GOT3 (cell line): ENCODE measurements around the gene MBTPS2.
"Not testable (repeated sequence)": the region's sequence is repeated elsewhere in the genome, so short reads cannot be mapped to it uniquely, and the experiment has no call there.

Experiments used
- DNase-seq: peaks from one replicate; lab custom pipeline; 2025; ENCODE audit warnings: mixed read lengths; lab: John Stamatoyannopoulos, UW

The MBTPS2 gene

GRCh38 chrX:21839334-21840192 lies at the start of gene MBTPS2:
TSS of gene MBTPS2 (plus strand) at chrX:21839617. CDS start at chrX:21839735, 118 bp downstream.
- DNase-seq, result peak; percentile 16

- no peak for DNase-seq
Observed at GRCh38 chrX:21798677-21799219, 40.7 kb upstream of the MBTPS2 start.

- no peak for DNase-seq
Observed at GRCh38 chrX:21799767-21800166, 39.6 kb upstream of the MBTPS2 start.

GRCh38 chrX:21800344-21800770 lies 39.1 kb upstream of the MBTPS2 start:
- no peak for DNase-seq

GRCh38 chrX:21802054-21802670 lies 37.3 kb upstream of the MBTPS2 start:
- no peak for DNase-seq

- no peak for DNase-seq
Observed at GRCh38 chrX:21802839-21803238, 36.6 kb upstream of the MBTPS2 start.

- DNase-seq, result no peak
Observed at GRCh38 chrX:21806691-21807090, 32.7 kb upstream of the MBTPS2 start.

- no peak for DNase-seq
Observed at GRCh38 chrX:21811832-21812231, 27.6 kb upstream of the MBTPS2 start.

GRCh38 chrX:21812628-21813027 lies 26.8 kb upstream of the MBTPS2 start:
- DNase-seq, result no peak

- no peak for DNase-seq
Observed at GRCh38 chrX:21813612-21814368, 25.6 kb upstream of the MBTPS2 start.

GRCh38 chrX:21816136-21816535 lies 23.3 kb upstream of the MBTPS2 start:
- DNase-seq, result no peak

- not testable (repeated sequence) for DNase-seq
Observed at GRCh38 chrX:21820170-21820569, 19.2 kb upstream of the MBTPS2 start.

- no peak for DNase-seq
Observed at GRCh38 chrX:21821875-21822274, 17.5 kb upstream of the MBTPS2 start.

- DNase-seq, result no peak
Observed at GRCh38 chrX:21831496-21831895, 7.9 kb upstream of the MBTPS2 start.

GRCh38 chrX:21837056-21837455 lies 2.4 kb upstream of the MBTPS2 start:
- no peak for DNase-seq

GRCh38 chrX:21838937-21839333 lies 482 bp upstream of the MBTPS2 start:
- DNase-seq, result no peak

GRCh38 chrX:21840193-21840545 lies 752 bp downstream of the MBTPS2 start:
- DNase-seq, result no peak

GRCh38 chrX:21843179-21843578 lies 3.8 kb downstream of the MBTPS2 start:
- no peak for DNase-seq

- no peak for DNase-seq
Observed at GRCh38 chrX:21845096-21845495, 5.7 kb downstream of the MBTPS2 start.

- DNase-seq, result no peak
Observed at GRCh38 chrX:21847342-21847741, 7.9 kb downstream of the MBTPS2 start.

- DNase-seq, result no peak
Observed at GRCh38 chrX:21853578-21853977, 14.2 kb downstream of the MBTPS2 start.

GRCh38 chrX:21855937-21856415 lies 16.6 kb downstream of the MBTPS2 start, which contains the start of gene YY2:
TSS of gene YY2 (plus strand) at chrX:21855987. CDS start at chrX:21856485, 498 bp downstream.
- no peak for DNase-seq
